NT2/D1 (cell line): Measurements from ENCODE around the gene C4orf17.

Source experiments
- SUZ12 ChIP-seq: IDR thresholded peaks from 2 replicates; pipeline ENCODE4 v1.6.1; 2011; ENCODE audit not compliant: insufficient read length, insufficient read depth; ENCODE audit errors: extremely low read depth
- YY1 ChIP-seq: IDR thresholded peaks from 2 replicates; pipeline ENCODE4 v1.6.1; 2011; ENCODE audit not compliant: insufficient read length, insufficient read depth
- ZNF274 ChIP-seq: IDR thresholded peaks from 2 replicates; pipeline ENCODE4 v1.6.1; 2011; ENCODE audit warnings: mild to moderate bottlenecking, low read depth, low read length

DNA sequence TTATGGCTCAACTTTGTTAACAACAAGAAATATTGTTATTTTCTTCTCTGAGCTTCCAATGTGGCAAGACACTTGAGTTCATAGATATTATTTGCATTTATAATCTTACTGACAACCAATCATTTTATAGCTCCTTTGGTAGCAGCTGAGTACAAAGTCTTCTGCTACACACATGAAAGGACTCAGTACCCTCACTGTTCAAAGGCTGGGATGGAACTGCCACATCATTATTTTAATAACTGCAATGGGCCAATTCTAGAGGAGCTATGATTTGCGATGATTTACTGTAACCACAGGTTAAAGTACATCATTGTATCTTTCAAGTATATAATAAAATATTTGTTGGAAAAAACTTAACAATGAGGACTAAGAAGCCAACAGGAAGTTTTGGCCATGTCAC is 74.7 kb downstream of the C4orf17 start:
- TF ChIP-seq ZNF274 (no peak), YY1 (no peak), SUZ12 (no peak)
